ENCODE data around the gene FOLR1.

The FOLR1 gene

GRCh38 chr11:72228229-72228843 lies 36.4 kb downstream of the FOLR1 start:
- no peak for TF ChIP-seq CTCF (IDR thresholded peaks at IDR 0.05; ENCODE audit: extremely low read depth, missing control alignments)
- DNase-seq (ENCODE audit: low spot score) = no peak

- no peak for DNase-seq (ENCODE audit: low spot score)
- TF ChIP-seq CTCF (IDR thresholded peaks at IDR 0.05; ENCODE audit: extremely low read depth, missing control alignments) = no peak
These were observed 36.9 kb downstream of the FOLR1 start for GRCh38 chr11:72228844-72229231.

GRCh38 chr11:72229336-72229924 lies 37.5 kb downstream of the FOLR1 start:
- TF ChIP-seq CTCF (IDR thresholded peaks at IDR 0.05; ENCODE audit: extremely low read depth, missing control alignments) = no peak
- no peak for DNase-seq (ENCODE audit: low spot score)

GRCh38 chr11:72229925-72230763 lies 38.2 kb downstream of the FOLR1 start:
- peak; percentile 10 for DNase-seq (ENCODE audit: low spot score)
- no peak for TF ChIP-seq CTCF (IDR thresholded peaks at IDR 0.05; ENCODE audit: extremely low read depth, missing control alignments)

- DNase-seq (ENCODE audit: low spot score) = peak; percentile 5
- no peak for TF ChIP-seq CTCF (IDR thresholded peaks at IDR 0.05; ENCODE audit: extremely low read depth, missing control alignments)
These were observed 38.9 kb downstream of the FOLR1 start for GRCh38 chr11:72230764-72231365.

- TF ChIP-seq CTCF (IDR thresholded peaks at IDR 0.05; ENCODE audit: extremely low read depth, missing control alignments) = no peak
- peak; percentile 4 for DNase-seq (ENCODE audit: low spot score)
These were observed 39.7 kb downstream of the FOLR1 start for GRCh38 chr11:72231396-72232259.
